ENCODE results near the gene COIL. TPM values are rescaled to one million over a fixed set of nuclear protein-coding genes. Genes with fewer than 3 reads are reported as not detected.

COIL gene
- total RNA-seq, 1 donor from 2014 or later = 5.9 TPM

DNA sequence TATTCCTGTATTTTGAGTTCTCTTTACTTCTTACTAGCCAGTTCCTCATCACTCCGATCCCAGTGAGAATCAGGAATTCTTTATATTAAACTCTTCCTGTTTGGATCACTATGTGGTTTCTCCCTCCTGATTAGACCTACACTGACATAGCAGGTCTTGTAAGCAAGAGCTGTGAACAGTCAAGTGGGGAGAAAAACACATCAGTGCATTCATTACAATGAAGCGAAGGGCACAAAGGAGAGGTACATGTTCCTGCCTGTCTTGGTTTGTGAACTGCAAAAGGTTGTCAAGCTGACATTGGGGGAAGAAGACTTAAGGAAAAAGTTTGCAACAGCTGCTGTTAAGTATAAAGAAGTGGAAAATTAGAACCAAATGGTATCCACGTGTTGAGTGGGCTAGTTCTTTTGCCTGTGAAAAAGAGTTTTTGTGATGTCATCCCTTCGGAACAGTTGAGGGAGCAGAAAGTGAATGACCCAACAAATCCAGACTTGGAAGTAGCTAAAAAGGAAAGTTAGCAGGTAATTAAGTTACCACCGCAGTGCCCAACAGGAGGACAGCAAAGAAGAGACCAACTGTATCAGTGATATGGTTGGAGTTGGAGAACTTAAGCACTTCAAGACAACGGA lies 24.0 kb downstream of the COIL start:
- no peak for ATAC-seq
- no peak for DNase-seq (ENCODE audit: low spot score)

DNA sequence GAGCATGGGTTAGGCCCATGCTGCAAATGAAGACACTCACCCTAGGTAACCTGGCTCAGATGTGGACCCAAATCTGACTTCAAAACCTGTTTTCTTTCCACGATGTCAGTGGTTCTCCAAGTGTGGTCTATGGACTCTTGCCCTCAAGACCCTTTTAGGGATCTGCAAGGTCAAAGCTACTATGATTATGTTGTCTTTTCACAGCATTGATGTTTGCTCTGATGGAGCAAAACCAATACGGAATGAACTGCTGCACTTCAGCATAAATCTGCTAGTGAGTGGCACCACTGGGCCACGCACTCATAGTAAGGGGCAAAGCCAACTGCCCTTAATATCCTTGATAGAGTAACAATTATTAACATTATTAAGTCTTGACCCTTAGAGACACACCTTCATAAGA lies 25.4 kb downstream of the COIL start:
- no peak for ATAC-seq
- DNase-seq (ENCODE audit: low spot score) = no peak

DNA sequence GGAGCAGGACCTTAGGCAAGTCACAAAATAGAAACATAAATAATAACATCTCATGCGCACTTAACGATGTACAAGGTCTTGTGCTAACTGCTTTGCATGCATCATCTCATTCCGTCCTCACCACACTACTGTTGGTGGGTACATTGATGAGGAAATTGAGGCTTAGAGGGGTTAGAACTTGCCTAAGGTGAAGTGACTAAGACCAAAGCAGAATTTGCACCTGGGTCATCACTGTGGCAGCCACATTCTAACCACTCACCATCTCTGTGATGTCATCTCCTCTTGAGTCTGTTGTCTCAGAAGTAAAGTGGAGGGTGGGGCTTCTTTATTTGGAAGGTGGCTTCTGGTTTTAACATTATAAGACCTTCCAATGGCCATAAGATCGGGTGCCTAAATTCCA lies 26.6 kb downstream of the COIL start:
- DNase-seq (ENCODE audit: low spot score) = no peak
- no peak for ATAC-seq

DNA sequence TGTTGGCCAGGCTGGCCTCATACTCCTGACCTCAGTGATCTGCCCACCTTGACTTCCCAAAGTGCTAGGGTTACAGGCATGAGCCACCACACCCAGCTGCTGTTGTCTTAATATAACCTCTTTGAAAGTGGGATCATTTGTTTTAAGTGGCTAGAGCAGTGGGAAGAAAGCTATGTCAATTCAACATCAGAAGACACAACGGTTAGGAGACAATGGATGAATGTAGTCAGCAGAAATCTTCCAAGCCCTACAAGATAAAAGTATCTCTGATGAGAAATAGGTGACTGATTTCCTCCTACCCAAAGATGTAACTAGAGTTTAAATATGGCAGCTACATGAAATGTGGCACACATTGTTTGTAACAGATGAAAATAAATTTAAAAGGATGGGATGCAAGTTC lies 27.0 kb downstream of the COIL start:
- no peak for ATAC-seq

DNA sequence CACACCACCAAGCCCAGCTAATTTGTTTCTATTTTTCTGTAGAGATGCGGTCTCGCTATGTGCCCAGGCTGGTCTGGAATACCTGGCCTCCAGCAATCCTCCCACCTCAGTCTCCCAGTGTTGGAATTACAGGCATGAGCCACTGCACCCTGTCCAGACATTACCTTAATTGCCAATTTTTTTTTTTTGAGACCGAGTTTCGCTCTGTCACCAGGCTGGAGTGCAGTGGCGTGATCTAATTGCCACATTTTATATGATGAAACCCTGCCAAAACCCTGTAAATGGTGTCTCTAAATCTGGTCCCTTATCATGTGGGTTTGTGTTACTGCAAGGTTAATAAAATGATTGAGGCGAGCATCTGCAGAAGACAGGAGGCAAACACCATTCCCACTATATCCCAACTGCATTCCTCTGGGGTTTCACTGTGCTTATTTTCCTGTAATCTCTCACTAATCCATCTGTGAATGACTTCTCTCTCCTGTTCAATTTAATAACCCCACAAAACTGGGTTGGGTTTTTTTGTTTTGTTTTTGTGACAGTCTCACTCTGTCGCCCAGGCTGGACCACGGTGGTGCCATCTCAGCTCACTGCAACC lies 27.6 kb downstream of the COIL start:
- ATAC-seq = no peak
- no peak for DNase-seq (ENCODE audit: low spot score)

More for the DNA sequence above, 27.0 kb downstream of the COIL start:
- DNase-seq (ENCODE audit: low spot score) = no peak

DNA sequence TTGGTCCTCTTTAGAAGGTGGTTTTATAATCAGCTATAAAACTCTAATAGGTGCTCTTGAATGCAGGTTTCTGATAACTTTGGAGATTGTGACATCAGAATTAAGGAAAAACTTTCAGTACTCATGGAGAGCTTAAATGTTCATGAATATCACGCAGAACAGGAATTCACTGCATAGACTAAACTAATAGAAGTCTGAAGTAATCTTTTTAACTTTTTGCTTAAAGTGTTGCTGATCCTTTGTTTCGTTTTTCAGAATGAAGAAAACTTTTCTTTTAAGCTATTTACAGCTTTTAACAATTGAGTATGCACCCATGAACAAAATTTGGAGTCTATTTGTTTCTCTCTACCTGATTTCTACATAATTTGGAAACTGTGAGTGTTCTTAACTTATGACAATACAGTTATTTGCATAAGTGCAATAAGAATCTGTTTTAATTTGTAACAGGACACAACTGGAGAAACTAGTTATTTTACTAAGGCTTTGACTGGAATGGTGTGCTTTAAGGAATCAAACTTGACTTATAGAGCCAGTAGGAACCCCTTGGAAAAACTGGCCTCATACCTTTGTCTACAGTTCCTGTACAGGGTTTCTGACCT lies 30.0 kb downstream of the COIL start:
- ATAC-seq (no peak), DNase-seq (ENCODE audit: low spot score) (no peak)

DNA sequence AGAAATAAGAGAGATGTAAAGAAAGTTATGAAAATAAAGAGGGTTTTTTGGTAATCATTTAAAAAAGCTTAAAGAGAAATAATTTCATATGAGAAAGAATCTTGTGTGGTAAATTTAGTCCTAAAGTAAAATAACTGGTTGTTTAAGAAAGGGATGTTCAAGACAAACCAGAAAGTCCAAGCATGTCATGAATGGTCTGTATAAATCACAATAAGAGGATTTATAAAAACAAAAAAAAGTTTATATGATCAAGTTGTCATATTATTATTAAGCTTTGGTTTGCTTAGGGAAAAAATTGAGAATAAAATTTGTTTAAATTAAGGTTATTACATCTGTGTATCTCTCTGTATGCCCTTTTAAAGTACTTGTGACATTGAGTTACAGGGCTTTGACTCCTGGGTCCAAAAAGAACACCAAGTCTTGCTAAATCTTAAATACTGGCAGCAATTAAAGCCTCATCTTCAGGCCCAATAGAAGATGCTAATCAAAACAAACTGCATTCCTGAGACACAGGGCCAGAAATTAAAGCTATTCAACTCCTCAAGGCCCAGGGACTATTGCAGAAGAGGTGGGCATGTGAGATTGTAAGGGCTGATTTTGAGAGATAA lies 31.4 kb downstream of the COIL start:
- no peak for ATAC-seq
- DNase-seq (ENCODE audit: low spot score) = no peak

DNA sequence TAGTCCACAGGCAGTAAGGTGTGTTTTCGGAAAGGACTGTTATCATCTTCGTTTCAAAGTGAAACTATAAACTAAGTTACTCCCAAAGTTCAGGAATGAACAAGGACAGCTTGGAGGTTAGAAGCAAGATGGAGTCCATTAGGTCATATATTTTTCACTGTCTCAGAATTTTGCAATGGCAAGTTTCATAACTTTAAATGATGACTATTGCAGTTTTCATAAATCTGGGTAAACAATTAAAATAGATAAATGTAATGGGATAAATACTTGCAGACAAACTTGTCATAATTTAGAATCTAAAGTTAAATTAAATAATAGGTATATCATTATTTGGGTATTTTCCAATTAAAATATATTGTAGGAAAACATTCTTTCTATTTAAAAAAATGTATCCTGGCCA lies 32.3 kb downstream of the COIL start:
- DNase-seq (ENCODE audit: low spot score) (no peak), ATAC-seq (no peak)

DNA sequence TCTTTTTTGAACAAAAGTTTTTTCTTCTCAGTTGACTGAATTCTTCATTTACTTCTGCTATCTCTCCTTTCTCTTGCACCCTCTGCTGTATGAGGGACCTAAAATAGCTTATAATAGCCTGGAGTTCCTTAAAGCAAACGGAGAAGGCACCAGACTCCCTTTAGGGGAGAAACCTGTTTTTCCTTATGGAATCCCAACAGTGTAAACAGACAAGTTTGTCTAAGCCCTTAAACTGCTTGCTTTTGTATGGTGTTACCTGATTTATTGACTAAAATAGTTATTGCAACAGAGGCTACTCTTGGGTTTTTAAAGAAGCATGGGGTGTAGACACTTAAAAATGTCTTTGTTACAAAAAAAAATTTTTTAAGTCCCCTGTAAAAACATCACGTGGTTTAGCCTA lies 34.1 kb downstream of the COIL start:
- no peak for ATAC-seq
- DNase-seq (ENCODE audit: low spot score) = no peak

DNA sequence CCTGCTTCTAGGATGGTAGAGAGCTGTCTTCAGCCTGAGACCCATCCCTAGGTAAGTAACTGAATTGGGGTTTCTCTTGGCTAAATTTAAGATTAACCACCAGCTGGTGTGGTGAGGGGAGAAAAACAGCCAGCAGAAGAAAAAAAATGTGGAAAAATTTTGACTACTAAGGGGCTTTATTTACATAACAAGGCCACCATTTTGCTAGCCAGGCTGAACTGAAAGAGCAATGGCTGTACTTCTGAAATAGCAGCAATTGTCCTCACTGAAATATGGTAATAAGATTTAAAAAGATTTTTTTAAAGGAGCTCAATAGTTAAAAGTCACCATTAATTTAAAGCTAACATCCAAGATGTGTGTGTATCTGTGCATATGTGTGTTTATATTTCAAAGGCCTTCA lies 34.6 kb downstream of the COIL start:
- ATAC-seq = no peak
- DNase-seq (ENCODE audit: low spot score) = no peak

DNA sequence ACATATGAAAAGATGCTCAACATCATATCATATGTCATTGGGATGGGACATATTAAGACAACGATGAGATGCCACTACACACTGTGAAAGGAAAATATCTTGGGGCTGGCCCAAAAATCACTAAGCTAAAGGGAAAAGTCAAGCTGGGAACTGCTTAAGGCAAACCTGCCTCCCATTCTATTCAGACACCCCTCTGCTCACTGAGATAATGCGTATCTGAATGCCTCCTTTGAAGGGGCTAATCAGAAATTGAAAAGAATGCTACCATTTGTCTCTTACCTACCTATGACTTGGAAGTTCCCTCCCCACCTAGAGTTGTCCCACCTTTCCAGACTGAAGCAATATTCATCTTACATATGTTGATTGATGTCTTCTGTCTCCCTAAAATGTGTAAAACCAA lies 35.8 kb downstream of the COIL start:
- ATAC-seq (no peak), DNase-seq (ENCODE audit: low spot score) (no peak)

DNA sequence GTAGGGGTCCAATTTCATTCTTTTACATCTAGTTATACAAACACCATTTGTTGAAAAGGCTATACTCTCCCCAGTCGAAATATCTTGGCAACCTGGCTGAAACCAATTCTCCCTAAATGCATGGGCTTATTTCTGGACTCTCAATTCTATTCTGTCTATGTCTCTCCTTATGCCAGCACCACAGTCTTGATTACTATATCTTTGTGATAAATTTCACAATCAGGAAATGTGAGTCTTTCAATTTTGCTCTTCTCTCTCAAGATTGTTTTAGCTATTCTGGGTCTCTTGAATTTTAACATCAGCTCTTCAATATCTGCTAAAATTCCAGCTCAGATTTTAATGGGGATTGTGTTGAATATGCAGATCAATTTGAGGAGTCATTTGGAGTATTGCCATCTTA lies 41.1 kb downstream of the COIL start:
- ATAC-seq (no peak), DNase-seq (ENCODE audit: low spot score) (no peak)

DNA sequence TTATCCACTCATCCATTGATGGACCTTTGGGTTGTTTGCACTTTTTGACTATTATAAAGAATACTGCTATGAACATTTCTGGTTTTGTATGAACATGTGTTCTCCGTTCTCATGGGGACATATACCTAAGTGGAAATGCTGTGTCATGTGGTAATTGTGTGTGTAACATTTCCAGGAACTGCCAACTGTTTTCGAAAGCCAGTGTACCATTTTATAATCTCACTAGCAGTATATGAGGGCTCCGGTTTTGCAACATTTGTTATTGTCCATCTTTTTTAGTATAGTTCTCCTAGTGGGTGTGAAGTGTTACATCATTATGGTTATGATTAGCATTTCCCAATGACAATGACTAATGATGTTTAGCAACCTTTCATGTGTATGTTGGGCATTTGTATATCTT lies 41.9 kb downstream of the COIL start:
- ATAC-seq (no peak), DNase-seq (ENCODE audit: low spot score) (no peak)

DNA sequence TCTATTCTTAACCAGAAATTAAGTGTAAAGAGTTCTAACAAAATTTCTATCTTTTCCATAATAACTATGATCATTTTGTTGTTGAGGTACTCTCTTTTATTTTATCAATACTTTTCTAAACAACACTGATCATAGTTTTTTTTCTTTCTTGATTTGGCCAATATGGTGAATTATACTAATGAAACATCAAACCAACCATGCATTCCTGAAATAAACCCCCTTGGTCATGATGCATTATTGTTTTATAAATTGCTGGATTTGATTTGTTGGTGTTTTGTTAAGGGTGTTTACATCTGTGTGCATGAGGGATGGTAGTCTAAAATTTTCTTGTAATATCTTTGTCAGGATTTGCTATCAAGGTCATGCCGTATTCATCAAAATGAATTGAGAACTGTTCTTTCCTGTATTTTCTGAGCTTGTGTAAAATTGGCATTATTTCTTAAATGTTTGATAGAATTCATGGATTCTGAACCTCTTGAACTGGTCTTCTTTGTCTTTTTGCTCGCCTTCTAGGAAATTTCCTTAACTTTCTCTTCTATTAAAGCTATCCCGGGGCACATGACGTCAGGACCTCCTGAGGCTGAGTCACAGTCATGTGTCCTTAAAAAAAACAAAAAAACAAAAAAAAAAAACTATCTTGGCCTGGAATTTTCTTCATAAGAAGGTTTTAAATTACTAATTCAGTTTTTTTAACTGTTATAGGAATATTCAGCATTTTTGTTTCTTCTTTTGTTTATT lies 43.1 kb downstream of the COIL start:
- DNase-seq (ENCODE audit: low spot score) = no peak
- no peak for ATAC-seq

DNA sequence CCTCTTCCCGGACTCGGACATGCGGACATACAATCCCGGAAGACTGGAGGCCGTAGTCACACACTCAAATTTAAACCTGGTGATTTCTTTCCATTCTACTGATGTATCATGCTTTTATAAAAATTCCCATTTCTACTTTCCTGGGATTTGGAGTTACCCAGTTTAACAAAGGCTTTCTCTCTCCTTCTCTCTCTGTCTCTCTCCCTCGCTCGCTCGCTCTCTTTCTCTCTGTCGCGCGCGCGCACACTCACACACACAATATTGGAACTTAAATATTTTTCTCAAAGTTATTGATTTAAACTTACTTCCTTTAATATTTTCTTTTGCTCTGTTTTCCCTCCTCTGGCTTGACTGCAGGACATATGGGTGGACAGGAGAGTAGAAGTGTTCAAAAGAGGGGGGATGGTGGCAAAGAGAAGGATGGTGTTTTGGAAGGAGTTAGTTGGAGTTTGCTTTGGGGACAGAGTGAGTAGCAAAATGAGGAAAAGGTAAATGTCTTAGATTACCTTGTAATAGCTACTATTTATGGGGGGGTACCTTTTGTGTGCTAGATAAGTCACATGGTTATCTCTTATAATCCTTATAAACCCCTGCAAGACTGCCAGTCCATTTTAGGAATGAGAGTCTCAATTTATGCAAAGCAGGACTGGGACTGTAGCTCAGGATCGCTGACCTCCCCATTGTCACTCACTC lies 46.1 kb downstream of the COIL start:
- DNase-seq (ENCODE audit: low spot score) (no peak), ATAC-seq (no peak)

DNA sequence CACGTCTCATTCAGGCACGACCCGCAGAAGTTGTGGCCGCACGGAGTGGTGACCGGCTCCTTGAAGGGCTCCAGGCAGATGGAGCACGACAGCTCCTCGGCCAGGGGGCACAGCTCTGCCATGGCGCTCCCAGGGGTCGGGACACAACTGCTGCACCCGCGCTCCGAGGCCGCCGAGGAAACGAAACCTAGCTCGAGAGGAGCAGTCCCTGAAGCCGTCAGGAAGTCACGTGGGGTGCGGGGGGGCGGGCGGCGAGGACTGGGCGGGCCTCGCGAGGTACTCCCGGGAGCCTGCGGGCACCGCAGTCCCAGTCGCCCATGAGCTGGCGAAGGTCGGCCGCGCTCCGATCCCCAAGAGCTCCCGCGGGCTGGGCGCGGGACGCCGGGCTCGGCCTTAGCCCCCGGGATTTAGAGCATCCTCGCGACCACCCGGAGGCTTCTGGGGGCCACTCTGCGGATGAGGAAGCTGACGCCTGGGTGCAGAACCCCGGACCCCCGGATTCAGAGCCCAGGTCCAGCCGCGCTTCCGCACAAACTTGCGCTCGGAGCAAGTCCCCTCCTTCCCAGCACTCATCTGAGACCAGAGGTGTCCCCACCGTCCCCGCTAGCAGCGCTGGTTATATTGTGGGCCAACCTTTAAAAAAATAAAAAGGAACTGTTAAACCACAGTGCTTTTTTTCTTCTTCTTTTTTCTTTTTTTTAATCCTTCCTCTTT lies 46.8 kb downstream of the COIL start, which contains the start of gene TRIM25:
Gene TRIM25, minus strand, starts transcription at position 183 of the 714 bp plus-strand sequence. Its CDS starts 61 bp downstream, at position 122.
- ATAC-seq (peak; percentile 82), DNase-seq (ENCODE audit: low spot score) (peak; percentile 96)

DNA sequence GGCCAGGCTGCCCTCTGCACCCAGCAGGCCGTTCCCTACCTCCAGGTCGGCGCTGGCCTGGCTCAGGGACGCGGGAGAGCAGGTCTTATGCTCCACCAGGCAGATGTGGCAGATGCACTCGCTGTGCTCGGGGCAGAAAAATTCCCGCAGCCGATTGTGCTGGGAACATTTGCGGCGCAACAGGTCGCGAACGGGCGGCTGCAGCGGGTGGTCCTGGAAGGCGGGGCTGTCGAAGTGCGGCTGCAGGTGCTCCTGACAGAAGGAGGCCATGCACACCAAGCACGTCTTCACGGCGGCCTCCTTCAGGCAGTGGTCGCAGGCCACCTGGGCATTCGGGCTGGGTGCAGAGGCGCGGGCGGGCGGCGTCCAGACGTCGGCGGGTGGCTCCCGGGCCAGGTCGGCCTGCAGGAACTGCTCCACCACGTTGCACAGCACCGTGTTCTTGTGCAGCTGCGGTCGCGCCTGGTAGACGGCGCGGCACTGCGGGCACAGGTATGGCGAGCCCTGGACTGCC lies 47.4 kb downstream of the COIL start:
- ATAC-seq (peak; percentile 43), DNase-seq (ENCODE audit: low spot score) (no peak)

DNA sequence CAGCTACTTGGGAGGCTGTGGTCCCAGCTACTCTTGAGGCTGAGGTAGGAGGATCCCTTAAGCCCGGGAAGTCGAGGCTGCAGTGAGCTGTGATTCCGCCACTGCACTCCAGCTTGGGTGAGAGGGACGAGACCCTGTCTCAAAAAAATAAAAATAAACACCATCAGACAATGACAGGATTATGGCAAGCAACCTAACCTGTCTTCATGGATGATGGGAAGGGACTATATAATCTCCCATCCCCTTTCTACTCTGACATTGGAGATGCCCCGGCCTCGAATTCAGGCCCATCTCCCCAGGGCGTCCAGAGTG lies 47.9 kb downstream of the COIL start:
- no peak for DNase-seq (ENCODE audit: low spot score)
- no peak for ATAC-seq

DNA sequence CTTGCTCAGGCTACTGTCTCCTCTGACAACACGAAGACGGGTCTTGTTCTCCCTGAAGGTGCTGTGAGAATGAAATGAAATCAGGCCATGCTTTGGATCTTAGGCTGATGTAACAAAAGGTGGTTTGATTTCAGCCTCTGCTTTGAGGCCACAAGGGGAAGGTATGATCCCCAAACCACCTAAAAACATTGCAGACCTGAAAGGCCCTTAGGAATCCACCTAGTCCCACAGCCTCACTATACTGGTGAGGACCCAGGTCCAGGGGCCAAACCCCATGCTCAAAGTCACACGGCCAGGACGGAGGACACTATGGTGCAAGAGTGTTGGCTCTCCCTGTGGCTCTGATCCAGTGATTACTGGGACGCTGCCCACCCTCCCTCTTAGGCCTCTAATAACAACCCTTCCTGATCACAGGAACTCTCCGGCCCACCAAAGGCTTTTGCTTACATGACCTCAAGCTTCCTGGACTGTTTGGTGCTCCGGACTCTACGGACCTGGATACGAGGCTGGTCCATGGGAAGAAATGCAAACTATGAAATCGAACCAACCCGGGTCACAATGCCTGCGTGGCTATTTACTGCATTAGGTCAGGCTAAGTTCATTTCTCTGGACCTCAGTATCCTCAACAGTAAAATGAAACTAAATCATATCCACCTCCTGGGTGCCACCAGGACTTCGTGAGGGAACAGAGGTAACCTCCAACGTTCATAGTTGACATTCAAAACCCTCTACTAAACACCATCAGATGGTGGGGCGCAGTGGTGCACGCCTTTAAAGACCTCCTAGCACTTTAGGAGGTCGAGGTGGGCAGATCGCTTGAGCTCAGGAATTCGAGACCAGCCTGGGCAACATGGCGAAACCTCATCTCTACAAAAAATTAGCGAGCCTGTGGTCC lies 48.5 kb downstream of the COIL start:
- peak; percentile 93 for DNase-seq (ENCODE audit: low spot score)
- peak; percentile 52 for ATAC-seq

Measured in left lobe of liver (tissue), 2 donors.